HEK293 (cell line): Measurements from ENCODE around the gene CCDC85A.

Source experiments
- CTCF ChIA-PET: fragments of 350-600 bp; formaldehyde crosslinking; extraction: SDS; loops from one replicate; lab custom pipeline; 2021; ENCODE audit warnings: antibody characterized with exemption; lab: Yijun Ruan, JAX
- POLR2A ChIA-PET: fragments of 300-600 bp; formaldehyde crosslinking; extraction: SDS; loops from one replicate; lab custom pipeline; 2020; ENCODE audit warnings: antibody characterized with exemption, inconsistent platforms; lab: Yijun Ruan, JAX
- H3K27ac ChIP-seq: fragments of 200-500 bp; sonication (Bioruptor generic); 2 replicates; pipeline ENCODE4 v1.5.1; 2014; ENCODE audit warnings: low read depth, low read length, control low read depth, inconsistent platforms; ENCODE audit errors: extremely low read depth
- H3K36me3 ChIP-seq, 2 experiments: fragments of 200-500 bp in 1 of 2; sonication (Bioruptor generic) in 1 of 2; 1 replicate in 1 of 2; 2 replicates in 1 of 2; pipeline ENCODE4 v1.5.1; 2014 to 2017; ENCODE audit warnings: inconsistent platforms in 2 of 2, low read length in 2 of 2; ENCODE audit not compliant: control insufficient read depth in 2 of 2, insufficient read depth in 1 of 2
- H3K4me1 ChIP-seq: fragments of 200-500 bp; sonication (Bioruptor generic); 2 replicates; pipeline ENCODE4 v1.5.1; 2014; ENCODE audit warnings: mild to moderate bottlenecking, low read length, inconsistent platforms; ENCODE audit not compliant: control insufficient read depth, insufficient read depth
- H3K4me3 ChIP-seq: 2 replicates; pipeline ENCODE4 v1.5.1; 2011; ENCODE audit warnings: low read depth, mild to moderate bottlenecking, control low read depth, low read length, moderate library complexity
- H3K9me3 ChIP-seq: fragments of 200-500 bp; sonication (Bioruptor generic); 2 replicates; pipeline ENCODE4 v1.5.1; 2014; ENCODE audit warnings: low read depth, low read length, inconsistent platforms; ENCODE audit not compliant: control insufficient read depth, insufficient read depth
- GLI4 ChIP-seq: fragments of 450-650 bp; formaldehyde crosslinking; IDR thresholded peaks from 2 replicates; pipeline ENCODE4 v1.5.1; 2016; ENCODE audit warnings: missing biosample characterization, missing genetic modification characterization
- KLF10 ChIP-seq: fragments of 450-650 bp; IDR thresholded peaks from 2 replicates; pipeline ENCODE4 v1.5.1; 2018; ENCODE audit warnings: missing biosample characterization, mild to moderate bottlenecking, missing genetic modification characterization
- OSR2 ChIP-seq: fragments of 450-650 bp; formaldehyde crosslinking; IDR thresholded peaks from 2 replicates; pipeline ENCODE4 v1.5.1; 2016; ENCODE audit warnings: missing biosample characterization, missing genetic modification characterization
- SCRT2 ChIP-seq: fragments of 450-650 bp; formaldehyde crosslinking; IDR thresholded peaks from 2 replicates; pipeline ENCODE4 v1.5.1; 2016; ENCODE audit warnings: missing biosample characterization, missing genetic modification characterization
- TCF7L2 ChIP-seq: IDR thresholded peaks from 2 replicates; pipeline ENCODE4 v1.6.1; 2011; ENCODE audit warnings: low read depth, mild to moderate bottlenecking, inconsistent platforms, low read length, moderate library complexity, borderline replicate concordance
- YY2 ChIP-seq: fragments of 450-650 bp; formaldehyde crosslinking; IDR thresholded peaks from 2 replicates; pipeline ENCODE4 v1.5.1; 2016; ENCODE audit warnings: missing biosample characterization, missing genetic modification characterization
- ZNF133 ChIP-seq: fragments of 450-650 bp; formaldehyde crosslinking; IDR thresholded peaks from 2 replicates; pipeline ENCODE4 v1.5.1; 2016; ENCODE audit warnings: missing biosample characterization, missing genetic modification characterization
- ZNF174 ChIP-seq: fragments of 450-650 bp; formaldehyde crosslinking; IDR thresholded peaks from 2 replicates; pipeline ENCODE4 v1.5.0; 2017; ENCODE audit warnings: missing biosample characterization, mild to moderate bottlenecking, missing genetic modification characterization
- ZNF175 ChIP-seq: fragments of 450-650 bp; formaldehyde crosslinking; IDR thresholded peaks from 2 replicates; pipeline ENCODE4 v1.5.1; 2016; ENCODE audit warnings: missing biosample characterization, missing genetic modification characterization
- ZNF184 ChIP-seq: fragments of 450-650 bp; IDR thresholded peaks from 2 replicates; pipeline ENCODE4 v1.5.1; 2018; ENCODE audit warnings: missing biosample characterization, mild to moderate bottlenecking, missing genetic modification characterization
- ZNF19 ChIP-seq: fragments of 450-650 bp; formaldehyde crosslinking; IDR thresholded peaks from 2 replicates; pipeline ENCODE4; 2016; ENCODE audit warnings: missing biosample characterization, missing genetic modification characterization, low read depth
- ZNF341 ChIP-seq: fragments of 450-650 bp; formaldehyde crosslinking; IDR thresholded peaks from 2 replicates; pipeline ENCODE4; 2016; ENCODE audit warnings: low read depth, missing biosample characterization, missing genetic modification characterization
- ZNF514 ChIP-seq: fragments of 450-650 bp; formaldehyde crosslinking; IDR thresholded peaks from 2 replicates; pipeline ENCODE4 v1.5.1; 2016; ENCODE audit warnings: missing biosample characterization, missing genetic modification characterization
- ZNF560 ChIP-seq: fragments of 450-650 bp; formaldehyde crosslinking; IDR thresholded peaks from 2 replicates; pipeline ENCODE4 v1.5.1; 2017; ENCODE audit warnings: missing biosample characterization, missing genetic modification characterization, borderline replicate concordance
- ZNF623 ChIP-seq: fragments of 450-650 bp; formaldehyde crosslinking; IDR thresholded peaks from 2 replicates; pipeline ENCODE4 v1.5.1; 2016; ENCODE audit warnings: missing biosample characterization, missing genetic modification characterization
- ZNF629 ChIP-seq: fragments of 450-650 bp; formaldehyde crosslinking; IDR thresholded peaks from 2 replicates; pipeline ENCODE4 v1.5.1; 2017; ENCODE audit warnings: missing biosample characterization, missing genetic modification characterization
- ZNF707 ChIP-seq: fragments of 450-650 bp; formaldehyde crosslinking; IDR thresholded peaks from 2 replicates; pipeline ENCODE4 v1.5.1; 2016; ENCODE audit warnings: missing biosample characterization, missing genetic modification characterization
- ZNF830 ChIP-seq: fragments of 450-650 bp; IDR thresholded peaks from 2 replicates; pipeline ENCODE4 v1.5.0; 2018; ENCODE audit warnings: missing biosample characterization, missing genetic modification characterization, low read depth, mild to moderate bottlenecking, moderate library complexity
- ZSCAN16 ChIP-seq: fragments of 450-650 bp; formaldehyde crosslinking; IDR thresholded peaks from 2 replicates; pipeline ENCODE4 v1.5.1; 2016; ENCODE audit warnings: missing biosample characterization, missing genetic modification characterization
- ZSCAN23 ChIP-seq: fragments of 450-650 bp; formaldehyde crosslinking; IDR thresholded peaks from 2 replicates; pipeline ENCODE4 v1.5.1; 2016; ENCODE audit warnings: missing biosample characterization, missing genetic modification characterization
- TF ChIP-seq, protein P1 (sequence below): fragments of 450-650 bp; formaldehyde crosslinking; IDR thresholded peaks from 2 replicates; pipeline ENCODE4 v1.5.1; 2016; ENCODE audit warnings: missing biosample characterization, missing genetic modification characterization
- TF ChIP-seq, protein P2 (sequence below): sonication (generic); formaldehyde crosslinking; IDR thresholded peaks from 2 replicates; pipeline ENCODE4 v1.8.1; 2022; ENCODE audit warnings: mild to moderate bottlenecking, moderate library complexity, missing genetic modification reagents
- TF ChIP-seq, protein P3 (sequence below): fragments of 450-650 bp; formaldehyde crosslinking; IDR thresholded peaks from 2 replicates; pipeline ENCODE4 v1.5.1; 2016; ENCODE audit warnings: missing biosample characterization, missing genetic modification characterization
- TF ChIP-seq, protein P4 (sequence below): fragments of 450-650 bp; formaldehyde crosslinking; IDR thresholded peaks from 2 replicates; pipeline ENCODE4 v1.5.1; 2016; ENCODE audit warnings: missing biosample characterization, missing genetic modification characterization
- TF ChIP-seq, protein P5 (sequence below): fragments of 450-650 bp; formaldehyde crosslinking; IDR thresholded peaks from 2 replicates; pipeline ENCODE4 v1.5.1; 2017; ENCODE audit warnings: missing biosample characterization, mild to moderate bottlenecking, missing genetic modification characterization, moderate library complexity

CCDC85A gene

DNA sequence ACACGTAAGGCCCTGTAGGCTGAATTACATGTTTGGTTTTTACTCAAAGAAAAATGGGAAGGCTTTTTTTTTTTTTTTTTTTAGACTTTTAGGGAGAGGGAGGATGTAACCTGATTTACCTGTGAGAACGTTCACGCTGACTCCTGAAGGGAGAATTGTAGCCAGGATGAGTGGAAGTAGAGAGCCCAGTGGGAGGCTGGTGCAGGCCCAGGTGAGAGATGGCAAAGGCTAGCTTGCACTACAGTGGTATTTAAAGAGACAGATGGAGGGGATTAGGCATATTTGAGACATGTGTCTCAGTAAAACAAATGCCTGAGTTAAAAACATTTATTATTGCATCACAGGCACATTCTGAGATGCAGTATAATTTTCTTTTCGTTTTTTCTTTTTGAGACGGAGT, 107.9 kb downstream of the CCDC85A start:
- ChIA-PET CTCF (no interaction called here), POLR2A (no interaction called here)
- no peaks in the 10 kb centered on the region for H3K9me3 ChIP-seq
- no peaks in the 10 kb centered on the region for H3K36me3 ChIP-seq
- H3K27ac ChIP-seq, result no peak overlapping the region
- H3K4me1 ChIP-seq, result no peaks in the 10 kb centered on the region
- TF ChIP-seq YY2 (tag by site-specific recombination), result no peak
- no peak for TF ChIP-seq ZNF184 (tag by site-specific recombination)
- TF ChIP-seq ZNF133 (tag by site-specific recombination), result no peak
- H3K4me3 ChIP-seq, result no peak overlapping the region

DNA sequence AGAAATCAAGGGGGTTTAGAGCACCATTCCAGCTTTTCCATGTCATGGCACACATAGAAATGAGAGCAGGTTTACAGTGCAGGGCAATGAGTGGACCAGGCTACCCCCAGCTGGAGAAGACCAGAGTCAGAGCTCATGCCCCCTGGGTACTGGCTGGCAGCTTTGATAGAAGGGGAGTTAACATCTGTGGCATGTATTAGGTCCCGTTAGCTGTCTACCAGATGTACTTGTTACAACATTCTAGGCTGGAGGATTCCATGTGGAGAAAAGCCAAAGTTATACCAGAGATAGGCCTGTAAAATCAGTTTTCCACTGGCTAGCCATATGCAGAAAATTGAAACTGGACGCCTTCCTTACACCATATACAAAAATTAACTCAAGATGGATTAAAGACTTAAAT, 109.2 kb downstream of the CCDC85A start:
- no peaks in the 10 kb centered on the region for H3K4me1 ChIP-seq
- no peak for TF ChIP-seq SCRT2 (tag by site-specific recombination)
- TF ChIP-seq ZNF707 (tag by site-specific recombination), result no peak
- TF ChIP-seq, protein P1, sequence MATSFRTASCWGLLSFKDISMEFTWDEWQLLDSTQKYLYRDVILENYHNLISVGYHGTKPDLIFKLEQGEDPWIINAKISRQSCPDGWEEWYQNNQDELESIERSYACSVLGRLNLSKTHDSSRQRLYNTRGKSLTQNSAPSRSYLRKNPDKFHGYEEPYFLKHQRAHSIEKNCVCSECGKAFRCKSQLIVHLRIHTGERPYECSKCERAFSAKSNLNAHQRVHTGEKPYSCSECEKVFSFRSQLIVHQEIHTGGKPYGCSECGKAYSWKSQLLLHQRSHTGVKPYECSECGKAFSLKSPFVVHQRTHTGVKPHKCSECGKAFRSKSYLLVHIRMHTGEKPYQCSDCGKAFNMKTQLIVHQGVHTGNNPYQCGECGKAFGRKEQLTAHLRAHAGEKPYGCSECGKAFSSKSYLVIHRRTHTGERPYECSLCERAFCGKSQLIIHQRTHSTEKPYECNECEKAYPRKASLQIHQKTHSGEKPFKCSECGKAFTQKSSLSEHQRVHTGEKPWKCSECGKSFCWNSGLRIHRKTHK (tag by site-specific recombination), result no peak
- TF ChIP-seq ZNF560, result no peak
- H3K27ac ChIP-seq, result no peak overlapping the region
- ChIA-PET POLR2A (no interaction called here), CTCF (no interaction called here)
- H3K9me3 ChIP-seq, result no peaks in the 10 kb centered on the region
- no peaks in the 10 kb centered on the region for H3K36me3 ChIP-seq
- no peak overlapping the region for H3K4me3 ChIP-seq

DNA sequence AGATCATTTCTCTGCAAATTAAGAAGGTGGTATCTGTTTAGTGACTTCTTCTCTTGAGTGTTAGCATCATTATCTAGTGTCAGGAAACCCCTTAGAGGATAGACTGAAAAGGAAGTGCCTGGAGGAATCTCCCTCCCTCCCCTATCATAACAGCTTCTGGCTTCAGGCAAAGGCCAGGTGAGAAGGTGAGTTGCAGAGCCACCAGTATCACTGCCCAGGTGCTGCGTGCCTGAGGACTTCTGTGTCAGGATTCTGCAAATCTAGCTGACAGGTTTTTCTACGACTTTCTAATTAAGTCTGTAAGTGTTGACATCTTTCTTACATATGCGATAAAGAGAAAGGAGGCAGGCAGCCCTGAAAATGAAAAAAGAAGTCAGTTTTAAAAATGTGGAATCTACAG, 111.9 kb downstream of the CCDC85A start:
- H3K27ac ChIP-seq, result no peak overlapping the region
- POLR2A ChIA-PET, result no interaction called here
- no peak for TF ChIP-seq ZNF341 (tag by site-specific recombination)
- TF ChIP-seq ZSCAN16, result no peak
- no peak for TF ChIP-seq TCF7L2
- no peak for TF ChIP-seq ZNF623
- TF ChIP-seq GLI4, result no peak
- TF ChIP-seq ZNF514 (tag by site-specific recombination), result no peak
- no peak for TF ChIP-seq ZNF19 (tag by site-specific recombination)
- no peak for TF ChIP-seq ZNF174 (tag by site-specific recombination)
- no peak for TF ChIP-seq ZNF175
- no peak for TF ChIP-seq OSR2 (tag by site-specific recombination)
- TF ChIP-seq KLF10 (tag by site-specific recombination), result no peak
- TF ChIP-seq, protein P2, sequence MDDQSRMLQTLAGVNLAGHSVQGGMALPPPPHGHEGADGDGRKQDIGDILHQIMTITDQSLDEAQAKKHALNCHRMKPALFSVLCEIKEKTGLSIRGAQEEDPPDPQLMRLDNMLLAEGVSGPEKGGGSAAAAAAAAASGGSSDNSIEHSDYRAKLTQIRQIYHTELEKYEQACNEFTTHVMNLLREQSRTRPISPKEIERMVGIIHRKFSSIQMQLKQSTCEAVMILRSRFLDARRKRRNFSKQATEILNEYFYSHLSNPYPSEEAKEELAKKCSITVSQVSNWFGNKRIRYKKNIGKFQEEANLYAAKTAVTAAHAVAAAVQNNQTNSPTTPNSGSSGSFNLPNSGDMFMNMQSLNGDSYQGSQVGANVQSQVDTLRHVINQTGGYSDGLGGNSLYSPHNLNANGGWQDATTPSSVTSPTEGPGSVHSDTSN (CRISPR knock-in tag), result no peak
- TF ChIP-seq ZNF830, result no peak
- TF ChIP-seq, protein P3, sequence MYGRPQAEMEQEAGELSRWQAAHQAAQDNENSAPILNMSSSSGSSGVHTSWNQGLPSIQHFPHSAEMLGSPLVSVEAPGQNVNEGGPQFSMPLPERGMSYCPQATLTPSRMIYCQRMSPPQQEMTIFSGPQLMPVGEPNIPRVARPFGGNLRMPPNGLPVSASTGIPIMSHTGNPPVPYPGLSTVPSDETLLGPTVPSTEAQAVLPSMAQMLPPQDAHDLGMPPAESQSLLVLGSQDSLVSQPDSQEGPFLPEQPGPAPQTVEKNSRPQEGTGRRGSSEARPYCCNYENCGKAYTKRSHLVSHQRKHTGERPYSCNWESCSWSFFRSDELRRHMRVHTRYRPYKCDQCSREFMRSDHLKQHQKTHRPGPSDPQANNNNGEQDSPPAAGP (tag by site-specific recombination), result no peak
- TF ChIP-seq, protein P4, sequence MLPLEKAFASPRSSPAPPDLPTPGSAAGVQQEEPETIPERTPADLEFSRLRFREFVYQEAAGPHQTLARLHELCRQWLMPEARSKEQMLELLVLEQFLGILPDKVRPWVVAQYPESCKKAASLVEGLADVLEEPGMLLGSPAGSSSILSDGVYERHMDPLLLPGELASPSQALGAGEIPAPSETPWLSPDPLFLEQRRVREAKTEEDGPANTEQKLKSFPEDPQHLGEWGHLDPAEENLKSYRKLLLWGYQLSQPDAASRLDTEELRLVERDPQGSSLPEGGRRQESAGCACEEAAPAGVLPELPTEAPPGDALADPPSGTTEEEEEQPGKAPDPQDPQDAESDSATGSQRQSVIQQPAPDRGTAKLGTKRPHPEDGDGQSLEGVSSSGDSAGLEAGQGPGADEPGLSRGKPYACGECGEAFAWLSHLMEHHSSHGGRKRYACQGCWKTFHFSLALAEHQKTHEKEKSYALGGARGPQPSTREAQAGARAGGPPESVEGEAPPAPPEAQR, result no peak
- TF ChIP-seq, protein P5, sequence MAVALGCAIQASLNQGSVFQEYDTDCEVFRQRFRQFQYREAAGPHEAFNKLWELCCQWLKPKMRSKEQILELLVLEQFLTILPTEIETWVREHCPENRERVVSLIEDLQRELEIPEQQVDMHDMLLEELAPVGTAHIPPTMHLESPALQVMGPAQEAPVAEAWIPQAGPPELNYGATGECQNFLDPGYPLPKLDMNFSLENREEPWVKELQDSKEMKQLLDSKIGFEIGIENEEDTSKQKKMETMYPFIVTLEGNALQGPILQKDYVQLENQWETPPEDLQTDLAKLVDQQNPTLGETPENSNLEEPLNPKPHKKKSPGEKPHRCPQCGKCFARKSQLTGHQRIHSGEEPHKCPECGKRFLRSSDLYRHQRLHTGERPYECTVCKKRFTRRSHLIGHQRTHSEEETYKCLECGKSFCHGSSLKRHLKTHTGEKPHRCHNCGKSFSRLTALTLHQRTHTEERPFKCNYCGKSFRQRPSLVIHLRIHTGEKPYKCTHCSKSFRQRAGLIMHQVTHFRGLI (tag by site-specific recombination), result no peak
- TF ChIP-seq ZNF629 (tag by site-specific recombination), result no peak
- TF ChIP-seq ZSCAN23 (tag by site-specific recombination), result no peak
- TF ChIP-seq, all 188 proteins: peak for 0
- CTCF ChIA-PET, result no interaction called here
- no peaks in the 10 kb centered on the region for H3K4me1 ChIP-seq
- no peaks in the 10 kb centered on the region for H3K36me3 ChIP-seq
- H3K9me3 ChIP-seq, result no peaks in the 10 kb centered on the region
- H3K4me3 ChIP-seq, result no peak overlapping the region
